GM21528 (cell line): ENCODE results near the gene RNU1-2.
A peak's percentile ranks its signal among the peaks of the same experiment; 100 is the strongest.
"Not testable (repeated sequence)": the region's sequence is repeated elsewhere in the genome, so short reads cannot be mapped to it uniquely, and the experiment has no call there.

Experiments
- ATAC-seq: cut with Tn5 transposase; IDR thresholded peaks from one replicate; pipeline ENCODE4 v1.9.1; 2021; ENCODE audit warnings: mild to moderate bottlenecking, moderate library complexity; ENCODE audit not compliant: unreplicated experiment, low FRiP score

Gene RNU1-2

DNA sequence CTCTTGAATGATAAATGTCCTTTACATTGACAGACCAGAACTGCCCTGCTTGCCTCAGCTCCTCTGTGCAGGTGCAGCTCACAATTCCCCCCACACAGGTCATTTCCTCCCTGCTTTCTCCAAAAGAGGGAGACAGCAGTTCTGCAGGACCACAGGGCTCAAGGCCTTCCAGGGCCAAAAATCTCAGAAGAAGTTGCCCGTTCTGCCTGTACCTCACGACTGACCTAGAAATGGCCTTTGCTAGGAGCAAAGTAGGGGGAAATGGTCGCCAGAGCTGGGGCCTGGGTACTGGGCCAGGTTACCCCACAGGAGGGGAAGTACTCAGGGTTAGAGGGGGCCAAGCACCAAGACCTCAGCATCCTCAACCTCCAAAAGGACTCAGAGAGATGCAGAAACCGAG lies 11.1 kb downstream of the RNU1-2 start:
- no peak for ATAC-seq

DNA sequence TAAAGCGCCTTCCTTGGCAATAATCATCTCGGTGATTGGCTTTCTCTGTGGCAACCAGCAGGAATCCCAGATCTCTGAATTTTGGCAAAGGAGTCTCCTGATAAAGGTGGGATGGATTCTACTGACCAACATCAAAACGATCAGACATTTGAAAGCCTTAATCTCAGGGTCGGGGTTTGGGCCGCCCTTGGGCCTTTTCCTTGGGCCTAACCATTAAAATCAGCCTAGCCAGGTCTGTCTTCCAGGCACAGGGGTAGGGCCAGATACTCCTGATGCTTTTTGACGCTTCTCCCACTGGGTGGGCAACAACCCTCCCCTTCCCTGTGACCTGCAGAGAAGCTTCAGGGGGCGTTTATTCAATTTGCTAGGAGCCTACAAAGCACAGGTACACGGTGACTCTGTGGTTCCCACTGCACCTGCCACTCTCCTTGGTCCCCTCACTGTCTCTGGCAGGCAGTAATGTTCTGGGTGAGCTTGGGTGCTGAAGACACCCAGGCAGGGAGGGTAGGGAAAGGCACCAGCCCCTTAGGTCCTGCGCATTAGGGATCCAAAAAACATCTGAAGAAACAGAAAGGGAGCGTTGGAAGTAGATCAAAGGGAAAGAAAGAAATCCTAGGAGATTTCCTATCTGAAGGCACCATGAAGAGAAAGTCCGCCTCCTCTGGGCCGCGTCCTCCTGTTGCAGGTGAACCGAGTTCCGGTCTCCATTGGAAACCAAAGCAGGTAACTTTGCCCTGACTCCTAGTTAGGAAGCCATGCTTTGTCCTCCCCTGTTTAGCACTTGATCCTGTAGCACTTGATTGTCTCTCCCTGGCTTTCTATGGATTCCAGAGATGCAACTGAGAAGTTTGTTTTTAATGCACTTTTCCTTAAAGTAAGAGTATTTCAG lies 12.3 kb downstream of the RNU1-2 start:
- no peak for ATAC-seq

DNA sequence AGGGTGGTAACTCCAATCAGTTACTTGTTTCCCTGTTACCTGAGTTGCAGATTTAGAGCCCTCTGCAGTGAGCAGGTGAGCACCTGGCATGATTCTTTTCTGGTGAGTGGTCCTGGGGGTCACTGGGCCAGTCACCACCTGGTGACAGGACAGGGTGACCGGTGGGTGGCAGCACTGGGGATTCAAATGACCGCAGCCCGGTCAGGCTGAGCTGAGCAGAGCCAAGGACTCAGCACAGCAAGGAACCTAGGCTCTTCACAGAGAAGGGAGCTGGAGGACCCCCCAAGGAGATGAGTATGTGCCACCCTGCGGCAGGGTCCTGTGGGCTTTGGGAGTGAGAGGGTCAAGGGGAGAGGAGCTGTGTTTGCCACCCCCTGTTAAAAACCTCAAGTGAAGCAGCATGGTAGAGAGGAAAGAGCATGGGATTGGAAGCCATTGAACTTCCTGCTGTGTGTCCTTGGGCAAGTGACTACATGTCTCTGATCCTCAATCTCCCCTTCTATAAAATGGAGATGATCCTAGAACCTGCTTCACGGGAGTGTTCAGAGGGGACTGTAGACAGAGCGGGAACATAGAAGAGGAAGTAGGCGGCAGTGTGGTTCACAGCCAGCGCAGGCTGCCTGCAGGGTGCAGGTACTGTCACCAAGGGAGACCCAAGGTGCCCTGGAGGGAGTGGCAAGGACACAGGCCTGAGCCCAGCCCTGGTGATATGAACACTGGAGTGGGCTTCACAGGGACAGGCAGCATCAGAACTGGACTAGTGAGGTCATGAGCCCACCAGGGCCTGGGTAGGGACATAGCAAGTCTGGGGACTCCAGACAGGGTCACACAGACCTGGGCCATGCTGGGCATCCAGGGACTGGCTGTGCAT lies 16.3 kb downstream of the RNU1-2 start:
- not testable (repeated sequence) for ATAC-seq

DNA sequence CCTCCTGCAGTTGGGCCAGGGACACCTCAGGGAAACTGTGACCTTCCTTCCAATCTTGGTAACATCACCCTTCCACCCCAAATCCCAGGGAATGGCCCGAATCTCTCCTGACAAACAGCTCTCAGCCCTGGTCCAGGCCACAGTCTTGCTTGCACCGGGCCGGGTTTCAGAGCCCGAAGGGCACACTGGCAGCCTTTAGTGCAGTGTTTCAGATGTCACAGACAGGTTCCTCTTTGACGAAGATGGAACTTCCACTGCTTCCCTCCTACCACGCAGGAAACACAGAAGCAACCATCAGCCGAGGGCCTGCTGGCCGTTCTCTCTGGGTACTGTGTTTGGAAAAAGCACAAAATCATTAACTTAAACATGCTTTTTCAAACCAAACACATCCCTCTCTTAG lies 17.0 kb downstream of the RNU1-2 start:
- not testable (repeated sequence) for ATAC-seq

DNA sequence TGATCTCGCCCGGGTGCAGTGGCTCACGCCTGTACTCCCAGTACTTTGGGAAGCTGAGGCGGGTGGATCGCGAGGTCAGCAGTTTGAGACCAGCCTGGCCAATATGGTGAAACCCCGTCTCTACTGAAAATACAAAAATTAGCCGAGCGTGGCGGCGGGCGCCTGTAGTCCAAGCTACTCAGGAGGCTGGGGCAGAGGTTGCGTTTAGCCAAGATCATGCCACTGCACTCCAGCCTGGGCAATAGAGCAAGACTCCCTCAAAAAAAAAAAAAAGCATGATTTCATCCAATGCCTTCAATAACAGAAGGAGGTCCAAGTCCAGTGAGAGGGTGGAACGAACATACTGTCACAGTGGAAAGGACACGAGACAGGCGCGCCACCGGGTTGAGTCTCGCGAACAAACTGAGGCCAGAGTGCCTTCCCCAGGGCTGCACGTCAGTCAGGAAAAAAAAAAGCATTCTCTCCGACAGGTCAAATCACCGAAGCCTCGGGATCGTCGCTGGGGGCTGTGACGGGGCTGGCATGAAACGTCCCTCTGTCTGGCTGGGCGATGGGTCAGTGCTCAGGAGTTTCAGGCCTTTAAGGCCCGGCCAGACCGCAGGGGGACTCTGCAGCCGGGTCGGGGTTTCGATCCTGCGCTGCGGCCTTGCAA lies 17.5 kb downstream of the RNU1-2 start:
- ATAC-seq, result peak; percentile 3

DNA sequence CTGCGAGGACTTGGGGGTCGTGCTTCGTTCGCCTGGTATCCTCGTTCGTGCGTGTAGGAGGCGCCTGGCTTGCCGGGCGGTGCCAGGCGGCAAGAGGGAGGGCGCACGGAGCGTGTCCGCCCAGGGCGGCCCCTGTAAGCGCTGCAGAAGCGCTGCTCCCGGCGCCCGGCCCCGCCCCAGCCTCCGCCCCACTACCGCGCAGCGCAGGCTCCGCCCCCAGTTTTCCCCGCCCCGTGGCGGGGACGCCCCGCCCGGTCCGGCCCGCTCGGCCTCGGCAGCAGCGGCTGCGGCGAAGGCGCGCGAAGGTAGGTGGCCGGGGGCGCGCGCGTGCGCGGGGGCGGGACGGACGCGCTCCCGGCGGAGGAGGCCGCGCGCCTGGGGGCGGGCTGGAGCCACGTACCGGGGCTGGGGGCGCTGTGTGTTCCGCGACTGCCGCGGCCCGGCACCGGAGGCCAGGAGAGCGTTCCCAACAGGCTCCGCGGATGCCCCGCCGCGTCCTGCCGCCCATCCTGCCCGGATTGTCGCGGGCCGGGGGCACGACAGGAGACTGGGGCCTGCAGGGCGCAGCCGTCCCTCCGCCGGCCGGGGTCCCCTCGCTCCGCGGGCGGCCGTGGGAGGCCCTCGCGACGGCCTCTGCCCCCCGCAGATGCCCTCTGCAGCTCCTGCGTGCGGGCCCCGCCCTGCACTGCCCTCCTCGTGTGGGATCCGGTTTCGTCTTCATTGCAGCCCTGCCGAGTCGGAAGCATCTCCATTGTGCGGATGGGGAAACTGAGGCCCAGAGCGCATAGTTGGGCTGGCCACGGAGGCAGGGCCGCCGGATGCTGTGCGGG lies 18.3 kb downstream of the RNU1-2 start:
- peak; percentile 76 for ATAC-seq

DNA sequence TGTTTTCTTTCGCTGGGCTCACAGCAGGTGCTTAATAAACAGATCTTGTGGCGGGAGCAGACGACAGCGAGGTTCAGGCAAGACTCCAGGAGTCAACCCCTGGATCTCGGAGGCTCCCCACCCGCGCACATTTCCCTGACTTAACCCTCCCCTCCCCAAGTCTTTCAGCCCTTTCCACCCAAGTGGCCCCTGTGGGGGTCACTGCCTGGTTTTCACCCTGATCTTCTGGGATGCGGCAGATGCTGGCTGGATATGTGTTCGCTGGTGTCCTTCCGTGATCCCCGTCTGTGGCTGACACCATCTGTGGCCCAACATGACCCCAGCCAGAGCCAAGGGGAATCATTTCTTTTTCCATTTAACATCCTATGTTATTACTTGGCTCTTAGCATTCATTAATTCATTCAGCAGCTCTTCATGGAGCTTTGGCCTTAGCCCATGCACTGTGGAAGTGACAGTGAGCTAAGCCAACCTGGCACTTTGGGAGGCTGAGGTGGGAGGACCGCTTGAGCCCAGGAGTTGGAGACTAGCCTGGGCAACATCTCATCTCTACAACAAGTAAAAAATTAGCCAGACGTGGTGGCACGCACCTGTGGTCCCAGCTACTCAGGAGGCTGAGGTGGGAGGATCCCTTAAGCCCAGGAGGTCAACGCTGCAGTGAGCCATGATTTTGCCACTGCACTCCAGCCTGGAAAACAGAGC lies 19.3 kb downstream of the RNU1-2 start:
- not testable (repeated sequence) for ATAC-seq

DNA sequence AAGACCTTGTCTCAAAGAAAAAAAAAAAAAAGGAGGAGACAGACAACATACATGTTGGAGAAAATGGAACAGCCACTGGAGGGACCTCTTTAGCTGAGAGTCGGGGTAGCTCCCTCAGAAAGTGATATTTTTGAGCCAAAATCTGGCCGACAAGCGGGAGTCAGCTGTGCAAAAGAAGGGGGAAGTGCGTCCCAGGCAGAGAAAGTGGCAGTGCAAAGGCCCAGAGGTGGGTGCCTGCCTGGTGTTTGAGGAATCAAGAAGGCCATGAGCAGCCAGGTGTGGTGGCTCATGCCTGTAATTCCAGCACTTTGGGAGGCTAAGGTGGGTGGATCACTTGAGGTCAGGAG lies 19.8 kb downstream of the RNU1-2 start:
- ATAC-seq, result no peak

DNA sequence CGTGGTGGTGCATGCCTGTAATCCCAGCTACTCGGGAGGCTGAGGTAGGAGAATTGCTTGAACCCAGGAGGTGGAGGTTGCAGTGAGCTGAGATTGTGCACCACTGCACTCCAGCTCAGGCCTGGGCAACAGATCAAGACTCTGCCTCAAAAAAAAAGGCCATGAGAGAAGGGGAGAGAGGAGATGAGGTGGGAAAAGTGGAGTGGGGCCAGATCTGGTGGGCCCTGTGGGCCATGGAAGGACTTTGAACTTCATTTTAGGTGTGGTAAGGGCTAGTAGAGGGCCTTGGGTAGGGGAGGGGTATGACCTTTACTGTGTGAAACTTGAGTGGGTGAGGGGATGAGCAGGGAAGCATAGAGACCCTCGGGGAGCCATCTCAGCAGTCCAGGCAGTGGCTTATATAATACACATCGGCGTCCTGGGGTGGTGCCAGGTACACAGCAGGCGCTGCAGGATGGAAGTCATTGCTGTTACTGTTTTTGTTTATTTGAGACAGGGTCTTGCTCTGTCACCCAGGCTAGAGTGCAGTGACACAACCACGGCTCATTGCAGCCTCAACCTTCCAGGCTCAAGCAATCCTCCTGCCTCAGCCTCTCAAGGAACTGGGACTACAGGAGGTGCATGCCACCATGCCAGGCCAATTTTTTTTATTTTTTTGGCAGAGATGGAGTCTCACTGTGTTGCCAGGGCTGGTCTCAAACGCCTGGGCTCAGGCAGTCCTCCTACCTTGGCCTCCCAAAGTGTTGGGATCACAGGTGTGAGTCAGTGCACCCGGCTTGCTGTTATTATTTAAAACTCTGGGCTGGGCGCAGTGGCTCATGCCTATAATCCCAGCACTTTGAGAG lies 20.5 kb downstream of the RNU1-2 start:
- not testable (repeated sequence) for ATAC-seq

DNA sequence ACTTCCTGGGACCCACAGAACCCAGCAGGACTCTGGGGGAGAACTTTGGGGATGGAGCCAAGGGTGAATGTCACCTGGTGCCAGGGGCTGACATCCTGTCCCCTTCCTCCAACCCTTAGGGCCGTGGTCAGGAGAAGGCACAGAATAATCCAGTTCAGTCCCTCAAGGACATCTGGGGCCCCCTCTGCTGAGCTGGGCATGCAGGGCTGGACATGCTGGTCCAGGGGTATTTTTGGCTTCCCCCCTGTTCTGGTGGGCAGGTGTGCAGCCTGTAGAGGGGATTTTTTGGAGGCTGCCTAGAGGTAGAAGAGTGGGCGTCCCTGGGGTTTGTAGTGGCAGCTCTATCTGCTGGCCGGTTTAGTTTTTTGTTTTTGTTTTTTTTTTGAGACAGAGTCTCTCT lies 22.6 kb downstream of the RNU1-2 start:
- ATAC-seq, result no peak

DNA sequence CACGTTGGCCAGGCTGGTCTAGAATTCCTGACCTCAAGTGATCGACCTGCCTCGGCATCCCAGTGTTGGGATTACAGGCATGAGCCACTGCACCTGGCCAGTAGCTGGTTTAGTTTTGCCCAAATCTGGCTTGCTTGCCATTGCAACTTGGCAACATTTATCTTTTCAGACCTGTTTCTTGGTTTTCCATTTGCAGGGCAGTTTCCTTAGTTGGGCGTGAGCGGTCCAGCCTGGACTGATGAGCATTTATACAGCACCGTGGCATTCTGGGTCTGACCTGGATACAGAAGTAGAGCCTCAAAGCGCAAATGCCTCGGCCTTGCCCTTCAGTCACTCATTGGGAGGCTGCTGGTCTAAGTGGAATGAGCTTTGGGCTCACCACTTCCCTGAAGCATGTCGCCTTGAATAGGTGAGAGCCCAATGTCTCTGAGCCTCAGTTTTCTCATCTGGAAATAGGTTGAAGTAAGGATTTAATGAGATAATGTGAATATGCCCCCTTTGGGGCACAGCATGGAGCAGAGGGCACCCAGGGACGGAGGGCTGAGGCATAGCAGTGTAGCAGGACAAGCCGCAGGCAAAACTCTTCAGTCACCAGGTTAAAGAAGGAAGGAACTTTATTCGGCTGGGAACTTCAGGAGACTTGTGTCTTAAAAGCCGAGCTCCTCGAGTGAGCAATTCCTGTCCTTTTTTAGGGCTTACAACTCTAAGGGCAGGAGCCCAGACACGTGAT lies 23.3 kb downstream of the RNU1-2 start:
- ATAC-seq, result not testable (repeated sequence)

DNA sequence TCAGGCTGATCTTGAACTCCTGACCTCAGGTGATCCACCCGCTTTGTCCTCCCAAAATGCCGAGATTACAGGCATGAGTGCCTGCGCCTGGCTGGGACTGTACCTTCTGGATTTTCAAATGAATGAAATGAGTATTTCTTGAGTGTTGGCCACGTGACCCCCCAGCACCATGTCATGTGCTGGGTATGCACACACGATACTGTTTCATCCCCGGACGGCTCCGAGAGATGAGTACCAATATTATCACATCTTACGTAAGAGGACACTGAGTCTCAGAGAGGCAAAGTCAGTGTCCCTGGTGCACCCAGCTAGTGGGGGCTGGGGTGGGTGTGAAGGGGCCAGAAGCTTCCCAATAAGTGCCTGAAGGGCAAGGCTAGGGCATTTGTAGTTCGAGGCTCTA lies 25.2 kb downstream of the RNU1-2 start:
- no peak for ATAC-seq

DNA sequence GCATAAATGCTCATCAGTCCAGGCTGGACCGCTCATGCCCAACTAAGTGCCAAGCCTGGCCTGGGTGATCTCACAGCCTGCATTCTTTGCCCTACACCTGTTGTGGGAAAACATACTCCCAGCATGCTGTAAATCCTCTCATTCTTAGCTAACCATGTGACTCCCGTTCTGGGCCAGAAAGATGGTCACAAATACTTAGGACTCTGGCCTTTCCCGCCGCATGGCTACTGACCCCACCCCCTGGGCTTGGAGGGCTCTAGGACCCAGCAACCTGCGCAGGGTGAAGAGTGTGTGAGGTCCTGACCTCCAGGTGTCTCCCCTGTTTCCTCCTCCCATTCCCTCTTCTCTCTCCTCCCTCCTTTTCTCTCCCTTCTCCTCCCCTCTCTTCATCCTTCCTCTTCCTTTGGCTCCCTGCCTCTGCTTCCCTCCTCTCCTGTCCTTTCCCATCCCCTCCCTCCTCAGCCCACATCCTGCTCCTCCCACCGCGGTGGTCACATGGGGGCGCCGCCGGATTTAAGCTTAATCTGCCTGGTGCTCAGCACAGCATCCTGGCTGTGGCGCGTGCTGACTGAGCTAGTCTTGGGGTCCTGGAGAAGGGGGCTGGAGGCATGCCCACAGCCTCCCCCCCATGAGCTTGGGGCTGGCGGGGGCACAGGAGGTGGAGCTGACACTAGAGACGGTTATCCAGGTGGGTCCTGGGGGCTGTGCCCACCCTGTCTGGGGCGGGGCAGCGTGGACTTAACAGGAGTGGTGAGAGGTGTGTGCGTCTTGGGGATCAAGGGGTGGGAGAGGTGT lies 25.8 kb downstream of the RNU1-2 start, which contains the start of gene CROCC:
Gene CROCC (plus strand): TSS at position 541 of the 795 bp plus-strand sequence. CDS start 88 bp downstream, at position 629.
- no peak for ATAC-seq

DNA sequence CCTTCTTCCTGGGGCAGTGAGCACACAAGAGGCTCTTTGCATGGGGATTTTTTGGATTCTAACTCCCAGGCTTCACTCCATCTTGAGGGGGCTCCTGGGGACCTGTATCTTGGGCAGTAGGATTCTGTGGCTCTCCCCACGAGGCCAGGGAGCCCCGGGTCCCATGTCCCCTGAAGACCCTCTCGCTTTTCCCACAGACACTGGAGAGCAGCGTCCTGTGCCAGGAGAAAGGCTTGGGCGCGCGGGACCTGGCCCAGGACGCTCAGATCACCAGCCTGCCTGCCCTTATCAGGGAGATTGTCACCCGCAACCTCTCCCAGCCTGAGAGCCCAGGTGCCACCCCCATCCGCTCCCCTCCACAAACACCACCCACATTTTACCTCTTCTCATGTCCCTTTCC lies 26.7 kb downstream of the RNU1-2 start:
- no peak for ATAC-seq

DNA sequence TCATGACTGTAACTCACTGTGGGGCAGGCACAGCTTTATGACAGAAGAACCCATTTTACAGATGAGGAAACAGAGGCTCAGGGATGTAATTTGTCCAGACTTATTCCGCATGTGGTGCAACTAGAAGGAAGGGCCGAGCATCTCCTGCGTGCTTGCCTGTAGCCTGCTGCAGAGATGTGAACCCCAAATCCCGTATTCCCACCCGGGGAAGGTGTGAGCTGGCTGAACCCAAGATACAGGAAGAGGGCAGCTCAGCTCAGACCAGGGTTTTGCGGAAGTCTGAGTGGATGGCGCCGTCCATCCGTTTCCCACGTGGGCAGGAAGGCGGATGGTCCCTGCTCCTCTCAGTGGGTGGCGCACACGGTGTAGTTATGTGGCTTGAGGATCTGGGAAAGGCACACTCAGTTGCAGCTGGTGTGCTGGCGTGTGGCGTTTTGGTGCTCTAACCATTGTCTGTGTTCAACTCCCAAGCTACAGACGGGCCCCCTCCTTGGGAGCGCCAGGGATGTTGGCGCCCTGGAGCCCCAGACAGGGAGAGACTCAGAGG lies 27.2 kb downstream of the RNU1-2 start:
- no peak for ATAC-seq

DNA sequence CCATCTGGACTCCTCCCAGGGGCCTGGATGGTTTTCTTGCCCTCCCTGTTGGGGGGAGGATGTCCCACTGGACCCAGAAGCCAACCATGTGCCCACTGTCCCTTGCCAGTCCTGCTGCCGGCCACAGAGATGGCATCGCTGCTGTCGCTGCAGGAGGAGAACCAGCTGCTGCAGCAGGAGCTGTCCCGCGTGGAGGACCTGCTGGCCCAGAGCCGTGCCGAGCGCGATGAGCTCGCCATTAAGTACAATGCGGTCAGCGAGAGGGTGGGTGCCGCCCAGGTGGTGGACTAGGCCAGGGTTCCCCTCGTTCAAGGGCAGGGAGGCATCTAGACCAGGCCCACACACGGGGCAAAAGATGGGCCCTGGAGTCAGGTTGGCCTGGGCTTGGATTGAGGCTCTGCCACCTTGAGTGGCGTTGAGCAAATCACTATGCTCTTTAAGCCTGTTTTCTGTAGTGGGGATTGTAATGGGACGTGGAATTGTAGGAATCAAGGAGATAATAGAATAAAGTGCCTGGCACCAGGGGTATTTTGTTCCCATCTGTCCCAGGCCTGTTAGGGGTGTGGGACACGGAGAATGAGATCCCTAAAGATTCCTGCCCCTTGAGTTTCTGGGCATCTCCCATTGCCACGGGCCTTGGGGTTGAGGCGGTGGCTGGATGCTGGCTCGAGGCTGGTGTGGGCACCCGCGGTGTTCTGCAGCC lies 28.6 kb downstream of the RNU1-2 start:
- ATAC-seq, result no peak
